ENCODE measurements around the gene TRIM74.
"Not testable (repeated sequence)": the region's sequence is repeated elsewhere in the genome, so short reads cannot be mapped to it uniquely, and the experiment has no call there.

Gene TRIM74

GRCh38 chr7:72975656-72976286 lies 6.5 kb upstream of the TRIM74 start:
- not testable (repeated sequence) for H3K27me3 ChIP-seq (ENCODE audit: insufficient read depth, low read length); H3K9ac ChIP-seq (ENCODE audit: low read depth, low read length); H3K27ac ChIP-seq (ENCODE audit: low read length); H3K4me3 ChIP-seq (ENCODE audit: low read length); H3K9me3 ChIP-seq (ENCODE audit: insufficient read depth, low read depth, low read length); H3K36me3 ChIP-seq (ENCODE audit: insufficient read depth, low read depth, low read length); H3K4me1 ChIP-seq (ENCODE audit: insufficient read depth, low read length)

GRCh38 chr7:72974781-72975180 lies 5.5 kb upstream of the TRIM74 start:
- H3K9ac ChIP-seq (ENCODE audit: low read depth, low read length); H3K9me3 ChIP-seq (ENCODE audit: insufficient read depth, low read depth, low read length); H3K4me3 ChIP-seq (ENCODE audit: low read length); H3K27ac ChIP-seq (ENCODE audit: low read length); H3K27me3 ChIP-seq (ENCODE audit: insufficient read depth, low read length); H3K36me3 ChIP-seq (ENCODE audit: insufficient read depth, low read depth, low read length); H3K4me1 ChIP-seq (ENCODE audit: insufficient read depth, low read length): not testable (repeated sequence)

- not testable (repeated sequence) for H3K9ac ChIP-seq (ENCODE audit: low read depth, low read length); H3K27ac ChIP-seq (ENCODE audit: low read length); H3K27me3 ChIP-seq (ENCODE audit: insufficient read depth, low read length); H3K36me3 ChIP-seq (ENCODE audit: insufficient read depth, low read depth, low read length); H3K9me3 ChIP-seq (ENCODE audit: insufficient read depth, low read depth, low read length); H3K4me3 ChIP-seq (ENCODE audit: low read length); H3K4me1 ChIP-seq (ENCODE audit: insufficient read depth, low read length)
These were observed 2.2 kb upstream of the TRIM74 start for GRCh38 chr7:72971505-72971904.

- not testable (repeated sequence) for H3K27ac ChIP-seq (ENCODE audit: low read length); H3K36me3 ChIP-seq (ENCODE audit: insufficient read depth, low read depth, low read length)
These were observed 422 bp upstream of the TRIM74 start for GRCh38 chr7:72969688-72970087.

GRCh38 chr7:72966892-72967291 lies 2.4 kb downstream of the TRIM74 start:
- H3K27ac ChIP-seq (ENCODE audit: low read length); H3K27me3 ChIP-seq (ENCODE audit: insufficient read depth, low read length): not testable (repeated sequence)

More at GRCh38 chr7:72969688-72970087, 422 bp upstream of the TRIM74 start:
- H3K4me1 ChIP-seq (ENCODE audit: insufficient read depth, low read length); H3K9me3 ChIP-seq (ENCODE audit: insufficient read depth, low read depth, low read length); H3K27me3 ChIP-seq (ENCODE audit: insufficient read depth, low read length); H3K9ac ChIP-seq (ENCODE audit: low read depth, low read length); H3K4me3 ChIP-seq (ENCODE audit: low read length): not testable (repeated sequence)

GRCh38 chr7:72965186-72965975 lies 3.9 kb downstream of the TRIM74 start:
- not testable (repeated sequence) for H3K9me3 ChIP-seq (ENCODE audit: insufficient read depth, low read depth, low read length); H3K4me1 ChIP-seq (ENCODE audit: insufficient read depth, low read length); H3K27me3 ChIP-seq (ENCODE audit: insufficient read depth, low read length); H3K9ac ChIP-seq (ENCODE audit: low read depth, low read length); H3K27ac ChIP-seq (ENCODE audit: low read length); H3K36me3 ChIP-seq (ENCODE audit: insufficient read depth, low read depth, low read length); H3K4me3 ChIP-seq (ENCODE audit: low read length)

More at GRCh38 chr7:72966892-72967291, 2.4 kb downstream of the TRIM74 start:
- H3K9me3 ChIP-seq (ENCODE audit: insufficient read depth, low read depth, low read length); H3K4me1 ChIP-seq (ENCODE audit: insufficient read depth, low read length); H3K4me3 ChIP-seq (ENCODE audit: low read length); H3K36me3 ChIP-seq (ENCODE audit: insufficient read depth, low read depth, low read length); H3K9ac ChIP-seq (ENCODE audit: low read depth, low read length): not testable (repeated sequence)

- H3K27me3 ChIP-seq (ENCODE audit: insufficient read depth, low read length); H3K4me1 ChIP-seq (ENCODE audit: insufficient read depth, low read length); H3K9ac ChIP-seq (ENCODE audit: low read depth, low read length); H3K4me3 ChIP-seq (ENCODE audit: low read length); H3K36me3 ChIP-seq (ENCODE audit: insufficient read depth, low read depth, low read length); H3K27ac ChIP-seq (ENCODE audit: low read length); H3K9me3 ChIP-seq (ENCODE audit: insufficient read depth, low read depth, low read length): not testable (repeated sequence)
These were observed 6.2 kb downstream of the TRIM74 start for GRCh38 chr7:72963056-72963455.

- not testable (repeated sequence) for H3K9me3 ChIP-seq (ENCODE audit: insufficient read depth, low read depth, low read length); H3K27me3 ChIP-seq (ENCODE audit: insufficient read depth, low read length); H3K4me1 ChIP-seq (ENCODE audit: insufficient read depth, low read length); H3K27ac ChIP-seq (ENCODE audit: low read length); H3K9ac ChIP-seq (ENCODE audit: low read depth, low read length); H3K36me3 ChIP-seq (ENCODE audit: insufficient read depth, low read depth, low read length); H3K4me3 ChIP-seq (ENCODE audit: low read length)
These were observed 8.0 kb downstream of the TRIM74 start for GRCh38 chr7:72961346-72961650.

GRCh38 chr7:72960626-72961345 lies 8.5 kb downstream of the TRIM74 start:
- not testable (repeated sequence) for H3K9me3 ChIP-seq (ENCODE audit: insufficient read depth, low read depth, low read length); H3K9ac ChIP-seq (ENCODE audit: low read depth, low read length); H3K27ac ChIP-seq (ENCODE audit: low read length); H3K27me3 ChIP-seq (ENCODE audit: insufficient read depth, low read length); H3K4me1 ChIP-seq (ENCODE audit: insufficient read depth, low read length); H3K4me3 ChIP-seq (ENCODE audit: low read length); H3K36me3 ChIP-seq (ENCODE audit: insufficient read depth, low read depth, low read length)

GRCh38 chr7:72960029-72960428 lies 9.2 kb downstream of the TRIM74 start:
- not testable (repeated sequence) for H3K4me1 ChIP-seq (ENCODE audit: insufficient read depth, low read length)

GRCh38 chr7:72954563-72955198 lies 14.6 kb downstream of the TRIM74 start:
- not testable (repeated sequence) for H3K4me3 ChIP-seq (ENCODE audit: low read length); H3K27ac ChIP-seq (ENCODE audit: low read length); H3K9me3 ChIP-seq (ENCODE audit: insufficient read depth, low read depth, low read length); H3K9ac ChIP-seq (ENCODE audit: low read depth, low read length); H3K36me3 ChIP-seq (ENCODE audit: insufficient read depth, low read depth, low read length); H3K27me3 ChIP-seq (ENCODE audit: insufficient read depth, low read length); H3K4me1 ChIP-seq (ENCODE audit: insufficient read depth, low read length)

More at GRCh38 chr7:72960029-72960428, 9.2 kb downstream of the TRIM74 start:
- not testable (repeated sequence) for H3K4me3 ChIP-seq (ENCODE audit: low read length); H3K9ac ChIP-seq (ENCODE audit: low read depth, low read length); H3K27ac ChIP-seq (ENCODE audit: low read length); H3K27me3 ChIP-seq (ENCODE audit: insufficient read depth, low read length); H3K36me3 ChIP-seq (ENCODE audit: insufficient read depth, low read depth, low read length); H3K9me3 ChIP-seq (ENCODE audit: insufficient read depth, low read depth, low read length)
